GM23248 (cell line): ENCODE measurements around the gene HK3.

Experiments used
- EZH2 ChIP-seq: fragments of 200-600 bp; sonication (generic); IDR thresholded peaks from 2 replicates; pipeline ENCODE4 v1.6.1; 2018; ENCODE audit warnings: antibody characterized with exemption, mild to moderate bottlenecking; ENCODE audit not compliant: insufficient read depth, poor library complexity, severe bottlenecking
- EZH2phosphoT487 ChIP-seq: fragments of 200-600 bp; sonication (generic); IDR thresholded peaks from 2 replicates; pipeline ENCODE4 v1.6.1; 2018; ENCODE audit warnings: antibody characterized with exemption, moderate library complexity, mild to moderate bottlenecking, low read depth; ENCODE audit not compliant: insufficient read depth

GRCh38 chr5:176915906-176916305 lies 16.8 kb upstream of the HK3 start:
- no peak for TF ChIP-seq EZH2
- no peak for TF ChIP-seq EZH2phosphoT487
